Measurements from ENCODE around the gene OR1A2.

The OR1A2 gene

GRCh38 chr17:3197219-3197618 is at the start of gene OR1A2:
TSS of gene OR1A2 (plus strand) at chr17:3197519. CDS start at chr17:3197519, 0 bp downstream.
- H3K4me3 ChIP-seq (ENCODE audit: low read depth, low read length) = no peak within 1 kb of the TSS
- DNase-seq (ENCODE audit: low read depth, low spot score) = no peak
- in situ Hi-C loops (cut with HindIII; ENCODE audit: low sequenced_read_pairs) = no loop called here
- TF ChIP-seq, protein P1, sequence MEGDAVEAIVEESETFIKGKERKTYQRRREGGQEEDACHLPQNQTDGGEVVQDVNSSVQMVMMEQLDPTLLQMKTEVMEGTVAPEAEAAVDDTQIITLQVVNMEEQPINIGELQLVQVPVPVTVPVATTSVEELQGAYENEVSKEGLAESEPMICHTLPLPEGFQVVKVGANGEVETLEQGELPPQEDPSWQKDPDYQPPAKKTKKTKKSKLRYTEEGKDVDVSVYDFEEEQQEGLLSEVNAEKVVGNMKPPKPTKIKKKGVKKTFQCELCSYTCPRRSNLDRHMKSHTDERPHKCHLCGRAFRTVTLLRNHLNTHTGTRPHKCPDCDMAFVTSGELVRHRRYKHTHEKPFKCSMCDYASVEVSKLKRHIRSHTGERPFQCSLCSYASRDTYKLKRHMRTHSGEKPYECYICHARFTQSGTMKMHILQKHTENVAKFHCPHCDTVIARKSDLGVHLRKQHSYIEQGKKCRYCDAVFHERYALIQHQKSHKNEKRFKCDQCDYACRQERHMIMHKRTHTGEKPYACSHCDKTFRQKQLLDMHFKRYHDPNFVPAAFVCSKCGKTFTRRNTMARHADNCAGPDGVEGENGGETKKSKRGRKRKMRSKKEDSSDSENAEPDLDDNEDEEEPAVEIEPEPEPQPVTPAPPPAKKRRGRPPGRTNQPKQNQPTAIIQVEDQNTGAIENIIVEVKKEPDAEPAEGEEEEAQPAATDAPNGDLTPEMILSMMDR (IDR thresholded peaks at IDR 0.05; ENCODE audit: low read depth, low read length) = no peak

GRCh38 chr17:3157218-3157617 is 40.1 kb upstream of the OR1A2 start:
- in situ Hi-C loops (cut with HindIII; ENCODE audit: low sequenced_read_pairs) = no loop called here
- H3K4me3 ChIP-seq (ENCODE audit: low read depth, low read length) = no peak overlapping the region
- TF ChIP-seq, protein P1 (IDR thresholded peaks at IDR 0.05; ENCODE audit: low read depth, low read length) = no peak
- no peak for DNase-seq (ENCODE audit: low read depth, low spot score)

DNA sequence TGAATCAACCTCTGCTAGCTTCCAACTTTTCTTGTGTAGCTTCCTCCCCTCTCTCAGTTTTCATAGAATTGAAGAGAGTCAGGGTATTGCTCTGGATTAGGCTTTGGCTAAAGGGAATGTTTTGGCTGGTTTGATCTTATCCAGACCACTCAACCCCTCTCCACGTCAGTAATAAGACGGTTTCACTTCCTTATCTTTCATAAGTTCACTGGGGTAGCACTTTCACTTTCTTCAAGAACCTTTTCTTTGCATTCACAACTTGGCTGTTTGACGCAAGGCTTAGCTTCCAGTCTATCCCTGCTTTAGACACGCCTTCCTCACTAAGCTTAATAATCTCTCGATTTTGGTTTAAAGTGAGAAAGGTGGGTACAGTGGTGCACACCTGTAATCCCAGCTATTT is 29.7 kb upstream of the OR1A2 start:
- TF ChIP-seq, protein P1 (IDR thresholded peaks at IDR 0.05; ENCODE audit: low read depth, low read length) = no peak
- in situ Hi-C loops (cut with HindIII; ENCODE audit: low sequenced_read_pairs) = no loop called here
- no peak for DNase-seq (ENCODE audit: low read depth, low spot score)
- no peak overlapping the region for H3K4me3 ChIP-seq (ENCODE audit: low read depth, low read length)

GRCh38 chr17:3189961-3190360 is 7.4 kb upstream of the OR1A2 start:
- in situ Hi-C loops (cut with HindIII; ENCODE audit: low sequenced_read_pairs) = no loop called here
- no peak for DNase-seq (ENCODE audit: low read depth, low spot score)
- TF ChIP-seq, protein P1 (IDR thresholded peaks at IDR 0.05; ENCODE audit: low read depth, low read length) = no peak
- no peak overlapping the region for H3K4me3 ChIP-seq (ENCODE audit: low read depth, low read length)

- in situ Hi-C loops (cut with HindIII; ENCODE audit: low sequenced_read_pairs) = no loop called here
- TF ChIP-seq, protein P1 (IDR thresholded peaks at IDR 0.05; ENCODE audit: low read depth, low read length) = no peak
- DNase-seq (ENCODE audit: low read depth, low spot score) = no peak
- H3K4me3 ChIP-seq (ENCODE audit: low read depth, low read length) = no peak within 1 kb of the TSS
Observed at GRCh38 chr17:3207367-3207766, 10.0 kb downstream of the OR1A2 start, which contains the start of gene OR1A1. TSS of gene OR1A1 (plus strand) at chr17:3207667. CDS start at chr17:3215621, 7,954 bp downstream.

DNA sequence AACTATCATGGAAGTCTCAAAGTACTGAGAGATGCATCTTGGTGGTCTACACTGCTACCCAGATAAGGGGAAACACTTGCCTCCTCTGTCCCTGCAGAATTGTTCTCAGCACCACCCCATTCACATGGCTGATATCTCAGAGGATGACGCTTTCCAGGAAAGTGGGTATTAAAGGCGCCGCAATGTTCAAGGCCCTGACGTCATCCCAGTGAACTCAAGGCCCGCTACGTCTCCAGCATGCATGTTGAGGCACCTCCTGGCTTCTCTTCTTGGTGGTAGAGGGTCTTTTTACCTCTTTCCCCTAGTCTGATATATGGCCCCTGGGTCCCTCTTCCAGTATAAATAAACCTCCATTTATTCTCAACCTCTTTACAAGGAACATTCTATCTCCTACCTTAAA is 11.2 kb downstream of the OR1A2 start:
- TF ChIP-seq, protein P1 (IDR thresholded peaks at IDR 0.05; ENCODE audit: low read depth, low read length) = no peak
- no peak for DNase-seq (ENCODE audit: low read depth, low spot score)
- no peak overlapping the region for H3K4me3 ChIP-seq (ENCODE audit: low read depth, low read length)
- in situ Hi-C loops (cut with HindIII; ENCODE audit: low sequenced_read_pairs) = no loop called here

DNA sequence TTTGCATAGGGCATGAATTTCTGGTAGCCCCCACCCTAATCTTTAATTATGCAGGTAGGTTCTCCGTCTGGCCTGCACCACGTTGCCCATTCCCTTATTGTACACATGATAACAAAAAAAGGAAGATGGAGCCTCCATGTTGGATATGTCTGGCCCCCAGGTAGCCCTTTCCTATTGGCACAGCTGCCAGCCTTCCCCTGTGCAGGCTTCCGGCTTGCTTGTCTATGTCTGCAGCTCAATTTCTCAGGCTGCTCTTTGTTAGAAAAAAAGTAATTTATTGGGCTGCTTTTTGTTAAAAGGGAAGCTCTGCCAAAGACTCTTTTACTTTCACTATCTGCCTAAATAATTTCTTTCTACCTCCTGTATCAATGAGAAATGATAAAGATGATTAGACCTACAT is 15.7 kb downstream of the OR1A2 start:
- no peak overlapping the region for H3K4me3 ChIP-seq (ENCODE audit: low read depth, low read length)

More for the DNA sequence above, 15.7 kb downstream of the OR1A2 start:
- no peak for DNase-seq (ENCODE audit: low read depth, low spot score)
- TF ChIP-seq, protein P1 (IDR thresholded peaks at IDR 0.05; ENCODE audit: low read depth, low read length) = no peak
- in situ Hi-C loops (cut with HindIII; ENCODE audit: low sequenced_read_pairs) = no loop called here

Measured in astrocyte of the spinal cord (primary cell).